ENCODE measurements around the gene KRTAP5-8.

KRTAP5-8 gene

DNA sequence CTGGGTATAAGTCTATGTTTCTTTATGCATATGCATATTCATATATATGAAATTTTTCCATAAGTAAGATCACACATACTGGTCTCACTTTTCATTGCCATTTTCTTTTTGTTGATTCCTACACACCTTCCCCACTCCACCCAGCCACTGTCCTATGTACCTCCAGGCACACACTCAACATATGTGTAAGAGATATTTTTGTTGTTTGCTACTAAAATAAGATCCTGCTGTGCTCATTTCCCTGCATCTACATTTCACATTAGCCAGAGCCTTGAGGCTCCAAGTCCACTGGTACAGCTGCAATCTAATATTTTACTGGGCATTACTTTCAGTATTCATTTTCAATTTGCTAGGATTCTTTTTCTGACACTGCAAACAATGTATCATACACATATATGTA, 19.4 kb downstream of the KRTAP5-8 start:
- no peak for DNase-seq (ENCODE audit: low read depth)
- no peak overlapping the region for H3K4me3 ChIP-seq (replicated peaks; ENCODE audit: low read depth, low read length)
- TF ChIP-seq, protein P1, sequence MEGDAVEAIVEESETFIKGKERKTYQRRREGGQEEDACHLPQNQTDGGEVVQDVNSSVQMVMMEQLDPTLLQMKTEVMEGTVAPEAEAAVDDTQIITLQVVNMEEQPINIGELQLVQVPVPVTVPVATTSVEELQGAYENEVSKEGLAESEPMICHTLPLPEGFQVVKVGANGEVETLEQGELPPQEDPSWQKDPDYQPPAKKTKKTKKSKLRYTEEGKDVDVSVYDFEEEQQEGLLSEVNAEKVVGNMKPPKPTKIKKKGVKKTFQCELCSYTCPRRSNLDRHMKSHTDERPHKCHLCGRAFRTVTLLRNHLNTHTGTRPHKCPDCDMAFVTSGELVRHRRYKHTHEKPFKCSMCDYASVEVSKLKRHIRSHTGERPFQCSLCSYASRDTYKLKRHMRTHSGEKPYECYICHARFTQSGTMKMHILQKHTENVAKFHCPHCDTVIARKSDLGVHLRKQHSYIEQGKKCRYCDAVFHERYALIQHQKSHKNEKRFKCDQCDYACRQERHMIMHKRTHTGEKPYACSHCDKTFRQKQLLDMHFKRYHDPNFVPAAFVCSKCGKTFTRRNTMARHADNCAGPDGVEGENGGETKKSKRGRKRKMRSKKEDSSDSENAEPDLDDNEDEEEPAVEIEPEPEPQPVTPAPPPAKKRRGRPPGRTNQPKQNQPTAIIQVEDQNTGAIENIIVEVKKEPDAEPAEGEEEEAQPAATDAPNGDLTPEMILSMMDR (IDR thresholded peaks at IDR 0.05; ENCODE audit: low read length, missing control alignments), result no peak

DNA sequence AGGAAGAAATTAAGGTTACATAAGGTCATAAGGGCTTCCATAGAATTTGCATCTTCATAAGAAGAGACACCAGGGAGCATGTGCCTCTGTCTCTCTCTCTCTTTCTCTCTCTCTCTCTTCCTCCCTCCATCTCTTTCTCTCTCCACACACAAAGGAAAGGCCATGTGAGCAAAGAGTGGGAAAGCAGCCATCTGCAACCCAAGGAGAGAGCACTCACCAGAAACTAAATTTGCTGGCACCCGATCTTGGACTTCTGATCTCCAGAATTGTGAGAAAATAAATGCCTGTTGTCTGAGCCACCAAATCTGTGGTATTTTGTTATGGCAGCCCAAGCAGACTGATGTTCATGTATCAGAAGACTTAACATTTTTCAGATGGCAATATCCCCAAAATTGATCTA, 21.2 kb downstream of the KRTAP5-8 start:
- DNase-seq (ENCODE audit: low read depth), result no peak
- no peak overlapping the region for H3K4me3 ChIP-seq (replicated peaks; ENCODE audit: low read depth, low read length)
- TF ChIP-seq, protein P1 (IDR thresholded peaks at IDR 0.05; ENCODE audit: low read length, missing control alignments), result no peak

DNA sequence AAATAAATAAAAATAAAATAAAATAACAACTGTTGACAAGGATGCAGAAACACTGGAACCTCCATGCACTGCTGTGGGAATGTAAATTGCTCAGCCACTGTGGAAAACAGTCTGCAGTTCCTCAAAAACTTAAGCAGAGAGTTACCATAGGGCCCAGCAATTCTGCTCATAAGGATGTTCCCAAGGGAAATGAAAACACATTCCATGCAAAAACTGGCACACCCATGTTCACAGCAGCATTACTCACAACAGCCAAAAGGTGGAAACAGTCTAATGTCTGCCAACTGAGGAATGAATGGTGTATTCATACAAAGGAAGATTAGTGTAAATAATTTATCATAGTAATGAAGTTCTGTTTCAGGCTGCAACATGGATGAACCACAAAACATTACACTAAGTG, 24.3 kb downstream of the KRTAP5-8 start:
- no peak for DNase-seq (ENCODE audit: low read depth)
- TF ChIP-seq, protein P1 (IDR thresholded peaks at IDR 0.05; ENCODE audit: low read length, missing control alignments), result no peak
- H3K4me3 ChIP-seq (replicated peaks; ENCODE audit: low read depth, low read length), result no peak overlapping the region

DNA sequence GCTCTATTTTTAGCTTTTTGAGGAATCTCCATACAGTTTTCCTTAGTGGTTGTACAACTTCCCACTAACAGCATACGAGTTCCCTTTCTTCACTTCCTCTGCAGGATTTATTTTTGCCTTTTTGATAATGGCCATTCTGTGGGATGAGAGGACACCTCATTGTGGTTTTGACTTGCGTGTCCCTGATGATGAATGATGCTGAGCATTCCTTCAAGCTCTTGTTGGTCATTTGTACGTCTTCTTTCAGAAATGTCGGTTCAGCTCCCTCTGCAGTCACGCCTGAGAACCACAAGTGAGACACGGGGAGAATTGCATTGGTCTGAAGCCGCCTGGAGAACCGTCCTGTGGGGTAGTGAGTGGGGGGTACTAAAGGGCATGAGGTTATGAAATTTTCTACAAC, 25.6 kb downstream of the KRTAP5-8 start:
- peak; percentile 55 for DNase-seq (ENCODE audit: low read depth)
- TF ChIP-seq, protein P1 (IDR thresholded peaks at IDR 0.05; ENCODE audit: low read length, missing control alignments), result peak; percentile 50
- H3K4me3 ChIP-seq (replicated peaks; ENCODE audit: low read depth, low read length), result no peak overlapping the region

DNA sequence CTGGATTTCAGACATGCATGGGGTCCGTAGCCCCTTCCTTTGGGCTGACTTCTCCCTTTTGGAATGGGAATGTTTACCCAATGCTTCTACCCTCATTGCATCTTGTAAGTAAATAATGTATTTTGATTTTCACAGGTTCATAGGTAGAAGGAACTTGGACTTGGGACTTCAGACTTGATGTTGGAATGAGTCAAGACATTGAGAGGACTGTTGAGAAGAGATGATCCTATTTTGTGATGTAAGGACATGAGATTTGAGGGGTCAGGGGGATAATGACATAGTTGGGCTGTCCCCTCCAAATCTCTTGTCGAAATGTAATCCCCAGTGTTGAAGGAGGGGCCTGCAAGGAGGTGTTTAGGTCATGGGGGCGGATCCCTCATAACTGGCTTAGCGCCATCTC, 26.6 kb downstream of the KRTAP5-8 start:
- TF ChIP-seq, protein P1 (IDR thresholded peaks at IDR 0.05; ENCODE audit: low read length, missing control alignments), result no peak
- DNase-seq (ENCODE audit: low read depth), result no peak
- no peak overlapping the region for H3K4me3 ChIP-seq (replicated peaks; ENCODE audit: low read depth, low read length)

DNA sequence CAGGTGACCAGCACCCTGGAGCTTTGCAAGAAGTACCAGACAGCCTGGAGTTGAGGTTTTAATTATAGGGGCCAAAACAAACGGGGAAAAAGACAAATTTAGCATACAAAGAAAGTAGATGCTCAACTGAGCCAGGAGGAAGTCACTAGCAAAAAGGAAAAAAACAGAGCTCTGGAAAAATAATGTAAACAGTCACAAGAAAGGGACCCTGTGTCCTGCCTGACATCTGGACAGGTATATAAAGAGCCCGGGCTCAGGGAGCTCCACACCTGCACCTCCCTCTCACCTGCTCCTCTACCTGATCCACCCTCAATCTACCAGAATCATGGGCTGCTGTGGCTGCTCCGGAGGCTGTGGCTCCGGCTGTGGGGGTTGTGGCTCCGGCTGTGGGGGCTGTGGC, 27.4 kb downstream of the KRTAP5-8 start, which contains the start of gene KRTAP5-10:
Gene KRTAP5-10 (plus strand): TSS at position 301 of the 400 bp plus-strand sequence. CDS start 25 bp downstream, at position 326.
- no peak for DNase-seq (ENCODE audit: low read depth)

More for the DNA sequence above, 27.4 kb downstream of the KRTAP5-8 start, which contains the start of gene KRTAP5-10:
- TF ChIP-seq, protein P1 (IDR thresholded peaks at IDR 0.05; ENCODE audit: low read length, missing control alignments), result no peak
- H3K4me3 ChIP-seq (replicated peaks; ENCODE audit: low read depth, low read length), result no peak within 1 kb of the TSS

Data from fibroblast of pulmonary artery (primary cell).